Mucosa of stomach (tissue), 1 donor: ENCODE data around the gene RNASEH2B.

Experiments
- H3K27me3 ChIP-seq: one replicate; pipeline ENCODE4 v1.7.0; 2013; ENCODE audit warnings: mild to moderate bottlenecking, low read length; ENCODE audit not compliant: control insufficient read depth, insufficient read depth
- H3K36me3 ChIP-seq: one replicate; pipeline ENCODE4 v1.7.0; 2013; ENCODE audit warnings: low read length; ENCODE audit not compliant: control insufficient read depth, insufficient read depth
- H3K4me1 ChIP-seq: one replicate; pipeline ENCODE4 v1.7.0; 2013; ENCODE audit warnings: mild to moderate bottlenecking, low read length; ENCODE audit not compliant: control insufficient read depth, insufficient read depth
- H3K4me3 ChIP-seq: one replicate; pipeline ENCODE4 v1.7.0; 2013; ENCODE audit warnings: low read length
- H3K9ac ChIP-seq: one replicate; pipeline ENCODE4 v1.7.0; 2013; ENCODE audit warnings: mild to moderate bottlenecking, low read length, moderate library complexity
- H3K9me3 ChIP-seq: one replicate; pipeline ENCODE4 v1.7.0; 2013; ENCODE audit warnings: mild to moderate bottlenecking, low read length, moderate library complexity; ENCODE audit not compliant: control insufficient read depth
- donor health status: Pancreatic carcinoma.

Gene RNASEH2B

DNA sequence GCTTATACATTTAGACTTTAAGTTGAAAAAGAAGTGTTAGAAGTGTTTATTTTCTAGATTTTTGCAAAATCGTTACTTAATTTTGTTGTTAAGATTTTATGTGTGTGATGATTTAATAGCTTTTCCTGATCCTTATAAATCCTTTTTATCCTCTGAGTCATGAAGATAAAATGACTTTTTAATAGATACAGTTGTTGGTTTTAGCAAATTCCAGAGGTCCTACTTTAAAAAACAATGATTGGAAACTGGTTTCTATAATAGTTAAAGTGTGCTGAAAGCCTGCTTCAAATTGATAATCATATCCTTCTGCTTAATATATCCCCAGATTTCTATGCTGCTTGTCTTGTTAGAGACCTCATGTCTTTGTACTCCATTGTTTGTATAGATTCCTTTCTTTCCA, 39.0 kb downstream of the RNASEH2B start:
- Histone ChIP-seq H3K9me3 (no peaks in the 10 kb centered on the region), H3K36me3 (no peaks in the 10 kb centered on the region), H3K4me3 (no peak overlapping the region), H3K9ac (no peak overlapping the region), H3K27me3 (no peaks in the 10 kb centered on the region), H3K4me1 (no peaks in the 10 kb centered on the region)

DNA sequence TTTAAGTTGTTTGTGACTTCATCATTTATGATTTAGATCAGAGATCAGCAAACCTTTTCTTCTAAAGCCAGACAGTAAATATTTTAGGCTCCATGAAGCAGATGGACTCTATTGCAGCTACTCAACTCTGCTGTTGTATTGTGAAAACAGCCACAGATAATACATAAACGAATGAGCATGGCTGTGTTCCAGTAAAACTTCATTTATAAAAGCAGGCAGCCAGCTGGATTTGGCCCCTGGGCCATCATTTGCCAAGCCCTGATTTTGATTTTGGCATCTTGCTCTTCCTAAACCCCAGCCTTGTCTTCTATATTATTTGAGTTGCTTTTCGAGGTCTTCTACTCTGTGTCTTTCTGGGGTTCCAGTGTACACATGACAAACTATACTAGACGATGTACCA, 41.3 kb downstream of the RNASEH2B start:
- H3K9me3 ChIP-seq = no peaks in the 10 kb centered on the region

DNA sequence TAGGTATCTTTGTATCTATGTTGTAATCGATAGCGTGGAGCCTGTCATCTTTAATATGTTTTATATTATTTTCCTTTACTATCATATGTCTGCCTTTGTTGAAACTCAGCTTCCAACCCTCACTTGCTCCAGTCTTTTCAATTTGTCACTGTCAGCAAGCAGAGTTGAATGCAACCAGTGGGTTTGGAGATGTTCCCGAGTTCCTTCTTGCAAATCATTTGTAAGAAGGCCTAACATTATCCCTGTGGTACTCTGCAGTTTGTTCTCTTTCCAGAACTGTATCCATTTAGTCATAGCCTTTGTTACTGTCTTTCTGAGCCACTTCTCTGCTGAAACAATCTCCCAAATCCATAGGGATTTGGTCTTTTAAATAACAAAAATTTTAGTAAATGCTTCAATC, 41.8 kb downstream of the RNASEH2B start:
- no peaks in the 10 kb centered on the region for H3K27me3 ChIP-seq
- H3K9ac ChIP-seq = no peak overlapping the region
- H3K9me3 ChIP-seq = no peaks in the 10 kb centered on the region
- H3K4me3 ChIP-seq = no peak overlapping the region
- H3K4me1 ChIP-seq = no peaks in the 10 kb centered on the region
- no peaks in the 10 kb centered on the region for H3K36me3 ChIP-seq

More for the DNA sequence above, 41.3 kb downstream of the RNASEH2B start:
- Histone ChIP-seq H3K4me1 (no peaks in the 10 kb centered on the region), H3K27me3 (no peaks in the 10 kb centered on the region), H3K4me3 (no peak overlapping the region), H3K9ac (no peak overlapping the region), H3K36me3 (no peaks in the 10 kb centered on the region)

DNA sequence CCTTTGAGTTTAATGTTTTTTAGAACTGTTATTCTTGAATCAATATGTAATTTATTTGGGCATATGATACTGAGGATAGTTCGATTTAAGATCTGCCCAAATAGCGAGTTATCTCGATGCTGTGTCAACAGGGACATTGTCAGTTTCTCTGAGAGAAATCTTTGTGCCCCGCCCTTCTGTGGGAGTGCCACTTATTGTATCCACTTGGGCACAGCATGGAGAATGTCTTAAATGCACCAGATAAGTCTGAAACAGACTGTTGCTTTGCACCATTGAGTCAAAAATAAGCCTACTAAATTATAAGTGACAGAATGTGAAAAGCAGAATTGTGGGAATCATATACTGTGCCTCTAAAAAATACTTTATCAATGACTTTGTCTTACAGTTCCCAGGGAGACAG, 45.6 kb downstream of the RNASEH2B start:
- Histone ChIP-seq H3K4me1 (no peaks in the 10 kb centered on the region), H3K27me3 (no peaks in the 10 kb centered on the region), H3K9ac (no peak overlapping the region), H3K4me3 (no peak overlapping the region), H3K9me3 (no peaks in the 10 kb centered on the region), H3K36me3 (no peaks in the 10 kb centered on the region)

DNA sequence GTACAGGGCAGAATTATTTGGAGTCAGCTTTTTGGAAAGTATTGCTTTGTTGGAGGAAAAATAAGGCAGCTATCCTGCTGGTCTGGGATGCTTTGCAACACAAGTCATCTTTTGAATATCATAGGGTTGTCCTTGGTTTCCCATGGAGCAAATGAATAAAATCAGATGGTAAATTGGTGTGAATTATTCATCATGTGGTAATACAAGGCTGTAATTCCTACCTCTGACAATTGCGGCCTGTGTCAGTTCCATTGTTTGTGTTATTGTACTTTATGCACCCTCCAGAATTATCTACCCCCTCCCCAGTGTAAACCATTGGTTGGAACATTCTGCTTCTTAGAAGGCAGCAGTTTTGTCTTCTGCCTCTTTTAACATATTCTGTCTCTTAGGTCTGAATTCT, 46.2 kb downstream of the RNASEH2B start:
- H3K9ac ChIP-seq = no peak overlapping the region
- H3K36me3 ChIP-seq = no peaks in the 10 kb centered on the region
- no peaks in the 10 kb centered on the region for H3K4me1 ChIP-seq
- H3K27me3 ChIP-seq = no peaks in the 10 kb centered on the region
- H3K9me3 ChIP-seq = no peaks in the 10 kb centered on the region
- no peak overlapping the region for H3K4me3 ChIP-seq

DNA sequence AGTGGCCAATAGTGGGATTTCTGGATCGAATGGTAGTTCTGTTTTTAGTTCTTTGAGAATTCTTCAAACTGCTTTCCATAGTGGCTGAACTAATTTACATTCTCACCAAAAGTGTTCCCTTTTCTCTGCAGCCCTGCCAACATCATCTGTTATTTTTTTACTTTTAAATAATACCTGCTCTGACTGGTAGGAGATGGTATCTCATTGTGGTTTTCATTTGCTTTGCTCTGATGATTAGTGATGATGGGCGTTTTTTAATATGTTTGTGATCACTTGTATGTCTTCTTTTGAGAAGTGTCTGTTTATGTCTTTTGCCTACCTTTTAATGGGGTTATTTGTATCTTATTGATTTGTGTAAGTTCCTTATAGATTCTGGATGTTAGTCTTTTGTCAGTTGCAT, 48.0 kb downstream of the RNASEH2B start:
- Histone ChIP-seq H3K4me1 (no peaks in the 10 kb centered on the region), H3K27me3 (no peaks in the 10 kb centered on the region), H3K9me3 (no peaks in the 10 kb centered on the region), H3K36me3 (no peaks in the 10 kb centered on the region), H3K9ac (no peak overlapping the region), H3K4me3 (no peak overlapping the region)

DNA sequence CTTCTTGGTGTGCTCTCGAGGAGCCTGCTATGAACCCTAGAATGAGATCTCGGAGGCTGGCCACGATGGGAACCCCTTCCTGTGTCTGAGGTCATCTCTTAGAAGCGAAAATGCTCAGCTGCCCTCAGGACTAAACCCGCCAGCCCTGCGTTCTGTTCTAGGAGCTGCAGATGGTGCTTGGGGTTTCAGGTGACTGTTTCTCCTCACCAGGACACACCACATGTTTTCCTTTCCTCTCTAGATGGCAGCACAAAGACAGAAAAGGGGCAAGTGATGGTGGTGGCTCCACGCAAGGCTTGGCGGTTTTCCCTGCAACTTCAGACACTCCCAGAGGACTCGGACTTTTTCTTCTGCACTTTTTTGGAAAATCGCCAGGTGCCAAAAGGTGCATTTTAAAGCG, 60.1 kb downstream of the RNASEH2B start:
- Histone ChIP-seq H3K4me1 (no peaks in the 10 kb centered on the region), H3K36me3 (no peaks in the 10 kb centered on the region), H3K4me3 (no peak overlapping the region), H3K27me3 (no peaks in the 10 kb centered on the region), H3K9me3 (no peaks in the 10 kb centered on the region), H3K9ac (no peak overlapping the region)

DNA sequence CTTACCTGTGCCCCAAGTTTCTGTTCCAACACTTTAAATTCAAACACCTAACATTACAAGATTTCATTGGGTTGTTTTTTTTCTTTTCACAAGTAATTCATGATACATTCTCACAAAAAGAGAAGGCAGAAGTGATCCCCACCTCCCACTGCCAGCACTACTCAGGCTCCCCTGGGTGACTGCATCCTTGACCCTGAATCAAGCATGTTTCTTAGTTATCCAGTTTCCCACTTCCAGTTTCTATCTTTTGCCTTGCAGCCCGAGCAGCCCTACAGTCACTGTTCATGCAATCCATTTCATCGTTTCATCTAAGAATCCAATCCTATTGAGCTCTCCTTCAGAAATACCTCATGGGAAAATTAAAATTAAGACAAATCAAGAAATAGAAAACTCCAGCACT, 61.4 kb downstream of the RNASEH2B start:
- no peaks in the 10 kb centered on the region for H3K9me3 ChIP-seq
- no peaks in the 10 kb centered on the region for H3K4me1 ChIP-seq
- H3K36me3 ChIP-seq = no peaks in the 10 kb centered on the region
- no peaks in the 10 kb centered on the region for H3K27me3 ChIP-seq
- no peak overlapping the region for H3K9ac ChIP-seq
- no peak overlapping the region for H3K4me3 ChIP-seq

DNA sequence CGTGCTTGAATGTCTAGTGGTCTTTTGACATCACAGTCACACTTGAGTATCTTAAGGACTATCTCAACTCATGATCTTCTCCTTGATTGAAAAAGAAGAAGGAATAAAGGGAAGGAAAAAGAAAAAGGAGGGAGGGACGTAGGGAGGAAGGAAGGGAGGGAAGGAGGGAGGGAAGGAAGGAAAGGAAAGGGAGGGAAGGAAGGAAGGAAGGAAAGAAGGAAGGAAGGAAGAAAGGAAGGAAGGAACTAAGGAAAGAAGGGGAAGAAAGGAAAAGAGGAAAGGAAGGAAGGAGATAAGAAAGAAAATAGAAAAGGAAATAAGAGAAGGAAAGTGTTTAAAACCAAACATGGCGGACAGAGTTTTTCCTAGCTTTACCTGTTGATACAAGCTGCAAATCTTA, 64.7 kb downstream of the RNASEH2B start:
- H3K4me3 ChIP-seq = no peak overlapping the region
- no peak overlapping the region for H3K9ac ChIP-seq
- H3K9me3 ChIP-seq = no peaks in the 10 kb centered on the region
- H3K4me1 ChIP-seq = no peaks in the 10 kb centered on the region
- no peaks in the 10 kb centered on the region for H3K27me3 ChIP-seq
- H3K36me3 ChIP-seq = no peaks in the 10 kb centered on the region

DNA sequence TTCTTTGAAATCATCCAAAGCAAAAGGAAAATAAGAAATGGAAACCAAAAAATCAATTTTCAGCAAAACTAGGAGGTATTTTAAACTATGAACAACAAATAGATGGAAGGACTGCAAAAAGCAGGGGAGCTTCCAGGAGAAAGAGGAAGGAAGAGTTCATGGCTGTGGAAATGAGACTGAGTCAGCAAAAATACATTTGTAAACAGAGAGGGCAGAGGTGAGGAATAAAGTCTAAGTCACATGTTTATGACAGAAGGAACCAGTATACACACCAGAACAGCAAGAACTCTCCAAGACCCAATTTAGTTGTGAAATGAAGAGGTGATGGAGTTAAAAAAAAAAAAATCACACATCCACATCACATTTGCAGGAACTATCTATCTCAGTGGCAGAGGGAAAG, 69.6 kb downstream of the RNASEH2B start:
- Histone ChIP-seq H3K36me3 (no peaks in the 10 kb centered on the region), H3K9me3 (no peaks in the 10 kb centered on the region), H3K27me3 (no peaks in the 10 kb centered on the region), H3K4me3 (no peak overlapping the region), H3K4me1 (no peaks in the 10 kb centered on the region), H3K9ac (no peak overlapping the region)

DNA sequence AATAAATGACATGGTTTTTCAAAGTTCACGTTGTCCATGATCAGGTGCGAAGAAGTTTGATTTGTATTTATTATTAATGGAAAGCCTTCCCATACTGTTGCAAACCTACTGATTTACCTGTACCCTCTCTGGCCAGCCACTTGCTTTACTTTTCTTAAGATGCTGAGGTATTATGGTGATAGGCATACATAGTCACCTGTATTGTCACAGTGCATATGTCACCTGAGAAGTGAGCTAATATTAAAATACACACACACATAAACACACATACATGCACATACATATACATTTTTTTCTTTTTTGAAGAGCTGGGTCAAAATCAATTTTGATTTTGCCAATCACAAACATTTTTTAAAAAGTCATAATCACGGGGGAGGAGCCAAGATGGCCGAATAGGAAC, 72.1 kb downstream of the RNASEH2B start:
- no peak overlapping the region for H3K4me3 ChIP-seq
- no peaks in the 10 kb centered on the region for H3K27me3 ChIP-seq
- no peaks in the 10 kb centered on the region for H3K36me3 ChIP-seq
- no peaks in the 10 kb centered on the region for H3K4me1 ChIP-seq
- no peak overlapping the region for H3K9ac ChIP-seq
- H3K9me3 ChIP-seq = no peaks in the 10 kb centered on the region

DNA sequence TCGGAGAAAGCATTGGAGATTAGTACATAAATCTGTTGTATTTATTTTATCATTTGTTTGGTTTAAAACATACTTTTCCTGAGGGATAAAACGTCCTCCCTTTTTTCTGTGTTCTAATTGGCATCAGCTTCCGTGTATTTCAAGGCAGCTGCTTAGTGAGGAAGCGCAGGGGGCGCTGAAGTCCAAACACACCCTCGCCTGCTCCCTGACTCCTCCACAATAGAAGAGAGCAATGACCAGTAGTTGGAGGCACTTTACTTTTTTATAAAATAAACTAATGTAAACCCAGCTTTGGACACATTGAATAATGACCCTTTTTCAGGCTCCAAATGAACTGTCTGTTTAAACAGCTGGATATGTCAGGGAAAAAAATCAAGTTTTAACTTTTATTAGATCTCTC, 79.9 kb downstream of the RNASEH2B start:
- Histone ChIP-seq H3K4me3 (no peak overlapping the region), H3K4me1 (peaks cover 14% of the 10 kb centered on the region), H3K36me3 (no peaks in the 10 kb centered on the region), H3K27me3 (no peaks in the 10 kb centered on the region), H3K9ac (no peak overlapping the region), H3K9me3 (no peaks in the 10 kb centered on the region)

DNA sequence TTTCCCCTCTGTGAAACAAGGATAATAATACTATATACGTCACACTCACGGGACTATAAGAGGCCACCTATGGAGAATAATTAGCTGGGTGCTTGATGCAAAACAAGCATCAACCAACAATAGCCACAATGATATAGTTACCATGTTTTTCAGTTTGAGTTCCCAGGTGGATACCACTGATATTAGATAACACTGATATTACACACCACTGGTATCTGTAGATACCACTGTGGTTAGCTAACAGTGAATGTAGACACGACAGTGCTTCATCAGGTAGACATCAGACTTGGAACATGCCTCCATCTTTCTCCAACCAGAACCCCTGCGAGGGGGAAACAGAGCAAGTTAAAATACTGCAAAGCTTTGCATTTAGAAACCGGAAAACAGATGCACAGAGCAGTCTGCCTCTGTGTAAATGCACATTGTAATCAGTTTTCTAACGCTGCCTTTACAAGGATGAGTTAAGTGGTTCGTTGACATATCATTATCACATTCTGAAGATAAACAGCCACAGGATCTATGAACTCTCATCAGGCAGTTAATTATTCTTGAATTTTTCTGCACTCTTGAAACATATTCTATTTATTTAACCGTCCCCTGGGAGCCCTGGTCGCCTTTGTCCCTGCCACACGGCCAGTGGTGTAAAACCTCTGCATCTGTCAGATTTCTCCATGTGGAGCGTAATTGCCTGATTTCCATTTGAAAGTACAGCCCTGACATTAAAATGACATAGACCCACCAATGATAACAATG, 80.7 kb downstream of the RNASEH2B start:
- Histone ChIP-seq H3K4me1 (peaks cover 14% of the 10 kb centered on the region), H3K9ac (no peak overlapping the region), H3K4me3 (no peak overlapping the region), H3K9me3 (no peaks in the 10 kb centered on the region), H3K36me3 (no peaks in the 10 kb centered on the region), H3K27me3 (no peaks in the 10 kb centered on the region)
